ENCODE results near the gene SOCS1. TPM values are rescaled to one million over a fixed set of nuclear protein-coding genes. Genes with fewer than 3 reads are reported as not detected.

Gene SOCS1
- total and polyA plus RNA-seq, 9 of the 15 experiments (the other 6 are each of a cell fraction or from before 2014, with no cell fraction given): 0.04 to 7.5 (median 2.3) TPM

GRCh38 chr16:11234884-11235702 is 20.9 kb downstream of the SOCS1 start (continued):
- TF ChIP-seq BCLAF1 (IDR thresholded peaks at IDR 0.05; ENCODE audit: borderline replicate concordance in 1 of 2, control insufficient read depth in 1 of 2, low read depth in 2 of 2, low read length in 1 of 2) (no peak), BHLHE40 (IDR thresholded peaks at IDR 0.05; ENCODE audit: low read length) (no peak), TCF3 (CRISPR knock-in tag; IDR thresholded peaks at IDR 0.05) (0 out of 2 replicates have a peak, but pooled peaks have one; percentile 14), HMBOX1 (IDR thresholded peaks at IDR 0.05) (peak; percentile 66; the same call in 1 of the 2 replicates), ZNF780A (CRISPR knock-in tag; IDR thresholded peaks at IDR 0.05) (no peak), FOXK2 (conservative IDR thresholded peaks at IDR 0.05 in 1 of 2, IDR thresholded peaks at IDR 0.05 in 1 of 2; ENCODE audit: low read depth in 2 of 2) (no peak), ZNF121 (CRISPR knock-in tag; conservative IDR thresholded peaks at IDR 0.05) (peak; percentile 62), HDAC2 (IDR thresholded peaks at IDR 0.05) (0 out of 2 replicates have a peak, but pooled peaks have one; percentile 34), ZKSCAN8 (CRISPR knock-in tag; IDR thresholded peaks at IDR 0.05) (no peak), ZBTB33 (CRISPR knock-in tag; IDR thresholded peaks at IDR 0.05) (peak; percentile 88), CREB1 (IDR thresholded peaks at IDR 0.05) (no peak), CREB1 (CRISPR knock-in tag; IDR thresholded peaks at IDR 0.05) (no peak)

Measured in K562 (cell line).